HG02610 (cell line): ENCODE results near the gene SP6.

Source experiments
- ATAC-seq: cut with Tn5 transposase; IDR thresholded peaks from one replicate; pipeline ENCODE4 v1.9.1; 2021; ENCODE audit warnings: mild to moderate bottlenecking, moderate library complexity; ENCODE audit not compliant: unreplicated experiment

SP6 gene

DNA sequence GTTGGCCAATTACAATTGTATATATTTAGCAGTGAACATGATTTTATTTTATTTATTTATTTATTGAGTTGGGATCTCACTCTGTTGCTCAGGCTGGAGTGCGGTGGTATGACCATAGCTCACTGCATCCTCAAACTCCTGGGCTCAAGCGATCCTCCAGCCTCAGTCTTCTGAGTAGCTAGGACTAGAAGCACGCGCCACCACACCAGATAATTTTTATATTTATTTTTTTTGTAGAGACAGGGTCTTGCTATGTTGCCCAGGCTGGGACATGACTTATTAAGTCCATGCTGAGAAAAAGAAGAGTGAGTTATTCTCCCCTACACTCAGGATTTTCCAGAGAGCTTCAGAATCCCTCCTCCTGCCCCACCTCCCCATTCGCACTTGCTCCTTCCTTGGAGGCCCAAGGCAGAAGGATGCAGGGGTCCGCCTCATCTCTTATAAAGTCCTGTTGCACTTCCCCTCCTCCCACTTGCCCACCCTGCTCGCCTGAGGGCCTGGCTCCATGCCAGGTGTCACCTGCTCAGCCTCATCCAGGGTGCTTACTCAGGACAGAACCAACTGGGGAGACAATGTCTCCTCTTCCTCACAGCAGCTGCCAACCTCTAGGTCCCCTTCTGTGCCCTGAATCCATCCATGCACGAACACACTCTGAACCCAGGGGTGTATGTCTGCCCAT, 29.0 kb upstream of the SP6 start:
- no peak for ATAC-seq

DNA sequence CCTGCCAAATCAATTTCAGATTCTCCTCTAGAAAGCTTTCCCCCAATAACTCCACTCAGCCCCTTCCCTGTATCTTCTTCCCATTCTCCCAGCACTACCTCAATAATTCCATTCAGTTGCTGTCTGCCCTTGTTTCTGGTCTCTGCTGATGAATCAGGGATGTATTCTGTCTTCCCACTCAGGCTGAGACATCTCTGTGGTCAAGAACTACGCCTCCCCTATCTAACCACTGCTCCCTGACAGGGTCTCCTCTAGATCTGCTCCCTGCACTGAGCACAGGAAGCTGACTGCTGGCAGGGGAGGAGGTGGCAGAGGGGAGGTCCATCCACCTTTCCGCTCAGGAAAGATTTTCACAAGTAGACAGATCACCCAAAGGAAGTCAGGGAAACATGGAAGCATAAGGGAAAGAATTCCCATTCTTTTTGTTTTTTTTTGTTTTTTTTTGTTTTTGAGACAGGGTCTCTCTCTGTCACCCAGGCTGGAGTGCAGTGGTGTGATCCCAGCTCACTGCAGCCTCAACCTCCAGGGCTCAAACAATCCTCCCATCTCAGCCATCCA, 28.1 kb upstream of the SP6 start:
- no peak for ATAC-seq

DNA sequence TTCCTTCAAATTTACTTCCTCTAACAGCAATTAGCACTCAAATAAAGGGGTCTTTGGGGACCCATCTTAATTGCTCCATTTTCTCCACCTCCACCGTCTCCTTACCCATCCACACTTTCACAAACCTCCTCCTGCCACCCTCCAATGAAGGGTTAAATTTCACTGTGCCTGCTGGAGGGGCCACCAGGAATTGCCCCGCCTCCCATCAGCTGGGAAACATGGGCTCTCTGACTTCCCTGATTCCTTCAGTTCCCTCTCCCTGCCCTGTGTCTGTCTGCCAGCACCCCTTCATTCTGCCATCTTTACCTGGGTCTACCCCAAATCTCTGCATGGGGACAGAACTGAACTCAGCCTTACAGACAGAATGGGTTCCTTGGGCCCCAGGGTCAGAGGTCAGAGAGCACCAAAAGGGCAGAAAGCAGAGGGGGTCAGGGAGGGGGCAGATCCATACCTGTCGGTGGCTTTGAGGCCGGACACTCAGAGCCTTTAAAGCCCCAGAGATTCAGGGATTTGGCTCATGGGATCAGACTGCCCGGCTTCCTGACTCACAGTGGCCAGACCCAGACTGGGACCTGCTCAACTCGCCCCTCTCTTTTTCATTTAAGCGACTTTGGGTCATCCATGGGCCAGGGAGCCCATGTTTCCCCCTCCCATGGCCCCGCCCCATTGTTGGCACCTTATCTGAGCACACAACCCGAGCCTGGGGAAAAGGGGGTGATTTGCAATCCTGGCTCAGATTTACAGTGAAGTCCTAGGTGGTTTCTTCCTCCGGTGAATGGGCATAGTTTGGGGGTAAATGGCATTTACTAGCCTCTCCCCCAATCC, 27.5 kb upstream of the SP6 start:
- ATAC-seq: no peak

DNA sequence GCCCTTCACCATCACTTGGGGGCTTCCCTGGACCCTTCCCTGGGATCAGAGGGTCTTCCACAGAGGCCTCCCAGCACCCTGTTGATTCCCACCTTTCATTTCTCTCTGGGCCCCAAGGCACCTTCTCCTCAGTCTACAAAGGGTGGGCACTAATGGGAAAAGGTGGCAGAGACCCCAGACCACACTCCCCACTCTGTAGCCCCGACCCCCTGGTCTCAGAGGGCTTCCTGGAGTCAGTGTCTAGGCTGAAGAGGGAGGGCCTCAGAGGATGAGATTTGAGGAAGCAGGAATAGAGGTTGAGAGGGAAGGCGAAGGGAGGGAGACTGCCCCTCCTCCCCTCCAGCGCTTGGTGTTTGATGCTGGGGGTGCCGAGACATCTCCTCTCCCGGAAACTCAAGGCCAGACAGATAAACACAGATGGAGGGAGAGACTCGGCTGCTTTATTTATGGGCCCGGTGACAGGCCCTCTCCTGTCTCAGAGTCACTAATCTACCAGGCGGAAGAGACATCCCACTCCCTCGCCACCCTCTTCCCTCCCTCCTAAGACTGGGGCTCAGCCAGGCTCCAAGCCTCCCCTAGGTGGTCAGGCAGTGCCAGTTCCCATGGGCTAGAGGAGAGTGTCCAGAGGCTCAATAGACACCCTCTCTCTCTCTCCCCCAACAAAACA, 26.5 kb upstream of the SP6 start:
- ATAC-seq: no peak

DNA sequence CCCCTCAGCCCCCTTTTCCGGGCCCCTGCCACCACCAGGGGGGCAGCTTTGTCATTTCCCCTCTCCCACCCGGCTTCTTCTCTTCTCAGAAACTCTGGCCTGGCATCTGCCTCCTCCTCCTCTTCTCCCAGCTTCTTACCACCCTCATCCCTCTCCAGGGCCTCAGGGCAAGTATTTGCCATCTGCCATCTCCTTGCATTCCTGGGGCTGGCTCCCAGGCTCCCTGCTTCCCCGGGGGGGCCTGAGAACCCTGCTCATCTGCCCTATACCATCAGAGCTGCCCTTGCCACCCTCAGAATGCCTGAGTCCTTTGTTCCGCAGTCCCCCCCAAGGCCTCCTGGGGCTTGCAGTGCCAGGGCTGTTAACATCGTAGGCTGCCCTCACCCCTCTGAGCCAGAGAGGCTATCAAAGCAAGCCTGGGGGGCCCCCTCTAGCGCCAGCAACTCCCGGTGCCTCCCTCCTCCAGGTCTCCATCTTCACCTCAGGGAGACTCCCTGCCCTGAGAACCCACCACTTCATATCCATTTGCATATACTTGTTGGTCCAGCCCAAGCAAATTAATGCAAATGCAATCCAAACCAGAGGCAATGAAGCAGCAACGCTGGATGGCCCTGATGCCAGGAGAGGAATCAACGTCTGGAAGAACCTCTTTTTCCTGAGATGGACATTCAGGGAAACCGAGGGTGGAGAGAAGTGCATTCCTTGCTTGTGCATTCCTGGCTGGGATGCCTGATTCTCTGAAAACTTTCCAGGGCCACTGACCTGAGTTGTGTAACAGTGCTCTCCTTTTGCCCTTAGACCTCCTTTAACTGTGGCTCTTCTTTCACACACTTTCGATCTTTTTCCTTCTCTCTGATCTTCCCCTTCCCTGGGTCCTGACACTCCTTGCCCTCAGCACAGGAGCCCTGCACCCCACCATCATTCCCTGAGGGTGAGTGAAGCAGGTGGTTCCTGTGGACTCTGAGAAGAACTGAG, 24.3 kb upstream of the SP6 start:
- no peak for ATAC-seq

DNA sequence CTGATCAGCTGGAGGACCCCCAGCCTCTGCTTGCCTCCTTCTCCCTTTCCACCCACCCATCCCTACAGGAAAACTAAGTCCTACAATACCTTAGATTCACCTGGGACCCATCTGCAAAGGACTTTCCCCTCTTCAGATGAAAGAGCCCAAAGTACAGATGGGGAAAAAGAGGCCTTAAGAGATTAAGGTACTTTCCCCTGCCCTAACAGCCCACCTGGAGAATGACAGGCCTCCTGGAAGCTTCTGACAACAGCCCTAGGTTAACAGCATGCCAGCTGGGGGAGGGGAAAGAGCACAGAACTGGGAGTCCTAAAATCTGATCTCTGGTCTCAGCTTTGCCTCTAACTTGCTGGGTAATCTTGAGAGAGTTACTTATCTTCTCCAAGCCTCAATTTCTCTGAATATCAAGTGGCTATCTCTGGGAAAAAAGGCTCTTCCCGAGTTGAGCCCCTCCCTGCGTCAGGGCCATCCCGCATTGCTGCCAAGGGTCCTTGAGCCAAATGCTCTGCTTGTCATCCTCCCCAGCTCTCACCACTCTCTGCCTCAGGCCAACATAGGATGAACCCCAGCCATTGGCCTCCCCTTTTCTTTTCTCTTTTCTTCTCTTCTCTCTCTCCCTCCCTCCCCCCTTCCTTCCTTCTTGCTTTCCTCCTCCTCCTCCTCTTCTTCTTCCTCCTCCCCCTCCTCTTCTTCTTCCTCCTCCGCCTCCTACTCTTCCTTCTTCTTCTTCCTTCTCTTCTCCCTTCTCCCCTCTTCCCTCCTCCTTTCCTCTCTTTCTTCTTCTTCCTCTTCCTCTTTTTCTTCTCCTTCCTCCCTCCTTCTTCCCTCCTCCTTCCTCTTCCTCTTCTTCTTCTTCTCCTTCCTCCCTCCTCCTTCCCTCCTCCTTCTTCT, 22.5 kb upstream of the SP6 start:
- no peak for ATAC-seq

DNA sequence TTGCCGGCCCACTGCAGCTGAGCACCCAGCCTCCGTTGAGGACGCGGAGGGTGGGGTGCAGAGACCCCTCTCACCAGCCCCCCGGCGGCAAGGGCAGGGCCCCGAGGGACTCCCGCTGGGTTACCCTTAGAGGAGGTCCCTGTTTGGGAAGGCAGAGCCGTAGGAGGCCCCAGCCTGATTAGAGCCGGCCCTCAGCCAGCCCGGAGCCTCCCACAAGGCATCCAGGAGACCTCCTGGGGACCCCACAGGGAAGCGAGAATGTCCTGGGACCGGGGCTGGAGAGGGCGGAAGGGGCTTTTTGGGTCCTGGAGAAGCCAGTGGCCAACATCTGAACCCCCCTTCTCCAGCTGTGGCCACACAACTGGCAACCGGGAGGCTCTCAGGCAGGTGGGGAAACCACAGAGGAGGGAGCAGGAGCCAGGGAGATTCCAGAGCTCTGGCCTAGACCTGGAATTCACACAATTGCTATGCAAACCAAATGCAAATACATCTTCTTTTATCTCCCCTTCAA, 21.7 kb upstream of the SP6 start:
- ATAC-seq: no peak

DNA sequence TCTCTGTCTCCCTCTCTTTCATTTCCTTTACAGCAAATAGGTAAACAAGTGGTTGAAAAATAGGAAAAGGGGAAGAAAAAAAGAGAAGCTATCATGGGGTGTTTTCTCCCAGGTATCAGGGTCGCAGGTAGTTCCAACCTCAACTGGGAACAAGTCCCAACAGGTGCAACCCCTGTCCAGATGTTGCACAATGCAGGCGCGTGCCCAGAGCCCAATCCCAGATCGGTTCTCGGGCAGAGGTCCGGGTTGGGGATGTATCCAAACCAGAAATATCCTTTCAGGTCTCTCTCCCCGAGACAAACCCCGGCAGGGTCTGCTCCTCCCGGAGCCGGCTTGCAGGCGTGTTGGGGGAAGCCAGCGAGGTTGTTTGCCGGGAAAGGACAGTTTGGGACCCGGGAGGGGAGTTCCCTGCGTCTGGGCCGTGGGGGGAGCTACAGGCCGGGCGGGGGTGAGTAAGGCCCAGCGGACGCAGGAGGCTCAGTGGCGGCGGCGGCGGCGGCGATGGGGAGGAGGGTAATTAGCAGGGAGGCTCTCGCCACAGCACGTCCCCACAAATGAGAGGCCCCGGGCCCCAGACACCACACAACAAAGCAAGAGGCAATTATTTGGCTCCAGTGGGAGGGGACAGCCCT, 21.2 kb upstream of the SP6 start:
- ATAC-seq: no peak

DNA sequence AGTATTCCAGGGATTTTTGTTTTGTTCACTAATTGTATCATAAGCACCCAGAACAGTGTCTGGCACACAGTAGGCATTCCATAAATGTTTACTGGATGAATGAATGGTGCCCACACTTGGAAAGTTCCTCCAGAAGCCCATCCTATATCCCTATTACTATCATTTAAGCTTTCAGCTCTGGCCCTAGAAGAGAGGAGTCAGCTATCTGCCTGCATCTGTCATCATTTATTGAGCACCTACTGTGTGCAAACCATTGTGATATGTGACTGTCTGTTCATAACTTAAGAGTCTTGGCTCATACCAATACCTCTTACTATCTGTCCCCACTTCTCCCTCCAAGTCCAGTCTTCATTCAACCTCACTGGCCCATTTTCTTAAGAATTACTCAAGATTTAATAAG, 20.1 kb upstream of the SP6 start:
- ATAC-seq: no peak

DNA sequence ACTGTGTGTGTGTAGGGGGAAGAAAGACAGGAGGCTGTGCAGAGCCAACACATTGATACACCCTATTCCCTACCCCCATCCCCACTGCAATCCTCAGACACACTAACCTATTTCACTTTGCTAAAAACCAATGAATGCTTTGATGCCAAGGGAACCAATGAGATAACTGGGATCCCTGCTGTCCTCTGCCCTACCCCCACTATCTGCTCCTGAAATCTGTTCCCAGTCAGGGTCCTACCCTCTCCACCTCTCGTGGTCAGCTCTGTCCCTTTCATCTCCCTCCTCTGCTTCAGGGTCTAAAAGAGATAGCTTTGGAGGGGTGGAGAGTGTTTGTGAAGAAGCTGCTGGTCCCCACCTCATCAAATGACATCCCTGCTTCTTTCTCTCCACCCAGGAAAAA, 19.1 kb upstream of the SP6 start:
- no peak for ATAC-seq

DNA sequence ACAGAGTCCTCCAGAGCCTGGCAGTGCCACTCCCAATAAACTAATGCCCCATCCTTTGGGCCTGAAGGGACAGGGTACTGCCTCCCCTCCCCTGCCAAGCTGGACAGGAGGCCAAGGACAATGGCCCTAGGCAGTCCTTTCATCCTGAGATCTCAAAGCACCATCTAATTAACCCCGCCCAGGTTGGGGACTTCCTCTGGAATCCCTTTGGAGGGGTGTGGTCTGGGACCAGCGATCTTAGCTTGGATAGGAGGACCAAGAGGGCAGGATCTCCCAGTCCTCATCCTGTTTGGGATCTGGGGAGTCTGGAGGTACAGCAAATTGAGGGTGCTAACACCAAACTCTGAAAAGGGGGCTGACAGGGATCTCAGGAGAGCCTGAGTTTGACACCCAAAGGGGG, 18.2 kb upstream of the SP6 start:
- no peak for ATAC-seq

DNA sequence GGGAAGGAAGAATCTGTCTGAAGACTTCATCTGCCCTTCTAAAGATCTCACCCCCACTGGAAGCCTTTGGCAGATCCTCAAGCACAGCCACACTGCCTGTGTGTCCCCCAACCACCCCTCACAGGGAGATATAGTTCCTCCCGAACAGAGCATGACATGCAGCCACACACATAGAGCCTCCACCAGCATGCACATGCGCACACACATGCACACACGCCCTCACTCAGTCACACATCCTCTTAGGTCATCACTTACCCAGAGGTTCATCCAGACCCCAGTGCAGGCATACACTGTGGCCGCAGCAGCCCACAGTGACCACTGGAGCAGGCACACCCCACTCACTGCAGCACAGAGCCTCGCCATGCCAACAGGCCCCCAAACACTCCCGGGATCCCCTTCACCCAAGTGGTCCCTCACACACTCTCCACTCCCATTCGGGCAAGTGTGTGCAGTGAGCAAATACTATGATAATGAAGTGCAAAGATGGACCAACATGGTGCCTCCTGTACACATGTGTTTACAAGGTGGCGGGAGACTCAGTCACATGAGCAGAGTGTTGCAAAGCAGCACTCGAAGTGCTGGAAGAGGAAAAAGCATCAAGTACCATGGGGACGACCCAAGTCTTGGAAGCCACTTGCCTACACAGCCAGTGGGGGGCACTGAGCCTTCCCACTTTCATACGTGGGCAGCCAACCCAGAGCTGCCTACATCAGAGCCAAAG, 17.0 kb upstream of the SP6 start:
- no peak for ATAC-seq

DNA sequence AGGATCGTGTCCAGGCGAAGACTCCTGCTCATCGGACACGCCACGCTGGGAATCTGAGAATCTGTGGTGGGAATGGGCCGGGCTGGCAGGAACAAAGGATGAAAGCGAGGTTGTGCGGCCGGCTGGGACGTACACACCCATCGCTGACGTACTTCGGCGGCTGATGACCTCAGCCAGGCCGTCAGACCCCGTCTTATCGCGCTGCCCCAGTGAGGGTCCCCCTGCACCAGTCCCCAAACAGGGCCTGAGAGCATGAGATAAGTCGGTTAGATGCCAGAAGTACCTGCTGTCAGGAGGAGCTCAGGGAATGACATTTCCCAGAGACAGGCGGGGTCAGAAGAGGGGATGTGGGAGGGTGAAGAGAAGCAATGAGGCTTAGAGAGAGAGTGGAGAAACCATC, 16.0 kb upstream of the SP6 start:
- ATAC-seq: no peak

DNA sequence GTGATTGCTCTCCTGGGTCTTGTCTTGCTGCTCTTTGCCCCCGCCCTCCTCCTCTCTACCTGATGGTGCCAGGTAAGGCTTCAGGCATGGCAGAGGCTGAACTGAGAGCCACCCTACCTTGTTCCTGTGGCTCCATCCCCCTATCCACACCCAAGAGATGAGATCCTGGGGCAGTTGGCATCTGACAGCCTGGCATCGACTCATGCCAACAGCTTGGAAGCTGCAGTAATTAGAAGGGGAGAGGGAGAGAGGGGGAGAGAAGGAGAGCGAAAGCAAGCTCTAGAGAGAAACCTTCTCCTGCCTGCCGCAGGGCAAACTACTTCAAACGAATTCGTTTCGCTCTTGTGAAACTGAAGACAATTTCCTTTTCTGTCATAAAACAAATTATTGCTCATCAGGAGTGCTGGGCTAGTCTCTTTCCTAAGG, 13.8 kb upstream of the SP6 start:
- ATAC-seq: no peak

DNA sequence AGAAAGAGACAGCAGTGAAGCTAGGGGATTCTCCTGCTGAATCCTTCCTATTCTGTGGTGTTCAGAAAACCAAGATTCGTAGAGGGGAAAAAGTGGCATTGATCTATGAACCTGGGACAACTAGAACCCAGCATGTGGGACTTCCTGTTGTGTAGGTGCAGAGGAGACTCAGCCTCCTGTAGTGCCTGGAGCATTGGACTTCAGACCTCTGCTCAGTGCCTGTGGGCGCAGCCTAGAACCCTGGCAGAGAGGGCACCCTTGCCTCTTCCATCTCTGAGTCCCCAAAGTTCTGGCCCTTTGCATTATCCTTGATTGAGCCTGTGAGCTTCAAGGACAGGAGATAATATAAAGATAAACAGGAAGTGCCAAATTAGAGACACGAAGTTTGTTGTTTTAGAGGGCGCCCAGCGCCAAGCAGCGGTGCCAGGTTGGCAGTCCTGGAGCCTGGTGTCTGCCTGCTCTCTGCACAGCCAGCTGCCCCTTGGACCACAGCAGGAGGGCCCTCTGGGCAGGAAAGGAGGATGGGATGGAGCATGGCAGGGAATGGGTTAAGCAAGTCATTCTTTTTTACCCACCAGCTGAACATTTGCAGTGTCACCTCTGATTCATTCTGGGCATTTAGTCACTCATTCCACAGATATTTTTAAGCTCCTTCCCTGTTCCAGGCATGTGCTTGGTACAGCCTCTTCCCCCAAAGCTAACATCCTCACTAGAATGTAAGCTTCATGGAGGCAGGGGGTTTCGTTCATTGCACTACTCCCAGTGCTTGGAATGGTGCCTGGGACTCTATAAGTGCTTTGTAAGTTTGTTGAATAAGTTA, 11.9 kb upstream of the SP6 start:
- ATAC-seq: no peak

DNA sequence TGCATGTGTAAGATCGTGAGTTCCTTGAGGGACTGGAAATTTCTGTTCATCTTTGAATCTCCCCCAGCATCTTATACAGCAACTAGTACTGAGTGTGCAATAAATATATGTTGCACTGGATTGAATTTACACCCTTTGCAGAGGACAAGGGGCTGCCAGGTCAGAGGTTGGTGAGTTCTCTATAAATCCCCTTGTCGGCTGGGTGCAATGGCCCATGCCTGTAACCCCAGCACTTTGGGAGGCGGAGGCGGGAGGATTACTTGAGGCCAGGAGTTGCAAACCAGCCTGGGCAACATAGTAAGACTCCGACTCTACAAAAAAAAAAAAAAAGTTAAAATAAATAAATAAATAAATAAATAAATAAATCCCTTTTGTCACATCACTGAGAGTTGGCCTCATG, 9.4 kb upstream of the SP6 start:
- no peak for ATAC-seq
